ENCODE data around the gene MYRIP.

- TF ChIP-seq CTCF (IDR thresholded peaks at IDR 0.05) (no peak), POLR2A (IDR thresholded peaks at IDR 0.05) (no peak)
Observed at GRCh38 chr3:39936848-39937247, 127.4 kb downstream of the MYRIP start.
